GM18508 (cell line): ENCODE measurements around the gene CPLX3.
"Not testable (repeated sequence)": the region's sequence is repeated elsewhere in the genome, so short reads cannot be mapped to it uniquely, and the experiment has no call there.

Source experiments
- ATAC-seq: cut with Tn5 transposase; IDR thresholded peaks from one replicate; pipeline ENCODE4 v1.9.1; 2021; ENCODE audit warnings: moderate number of reproducible peaks; ENCODE audit not compliant: insufficient read depth, unreplicated experiment

Gene CPLX3, protein sequence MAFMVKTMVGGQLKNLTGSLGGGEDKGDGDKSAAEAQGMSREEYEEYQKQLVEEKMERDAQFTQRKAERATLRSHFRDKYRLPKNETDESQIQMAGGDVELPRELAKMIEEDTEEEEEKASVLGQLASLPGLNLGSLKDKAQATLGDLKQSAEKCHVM

DNA sequence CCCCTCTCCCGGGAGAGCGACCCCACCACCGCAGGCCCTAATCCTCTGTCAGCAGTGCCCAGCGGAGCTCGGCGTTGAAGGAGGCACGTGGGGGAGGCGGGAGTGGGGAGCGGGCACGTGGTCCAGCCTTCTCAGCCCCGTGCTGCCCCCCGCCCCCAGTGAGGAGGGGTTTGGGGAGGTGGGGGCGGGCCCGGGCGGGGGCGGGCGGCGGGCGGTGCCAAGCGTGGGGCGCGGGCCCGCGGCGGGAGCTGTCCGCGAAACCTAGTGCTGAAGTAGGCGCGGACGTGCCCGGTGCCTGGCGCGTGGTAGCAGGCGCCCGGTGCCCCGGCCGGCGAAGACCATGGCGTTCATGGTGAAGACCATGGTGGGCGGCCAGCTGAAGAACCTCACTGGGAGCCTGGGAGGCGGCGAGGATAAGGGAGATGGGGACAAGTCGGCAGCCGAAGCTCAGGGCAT, at the start of gene CPLX3:
Gene CPLX3, plus strand, starts transcription at position 264 of the 456 bp plus-strand sequence. Its CDS starts 77 bp downstream, at position 341.
- no peak for ATAC-seq

DNA sequence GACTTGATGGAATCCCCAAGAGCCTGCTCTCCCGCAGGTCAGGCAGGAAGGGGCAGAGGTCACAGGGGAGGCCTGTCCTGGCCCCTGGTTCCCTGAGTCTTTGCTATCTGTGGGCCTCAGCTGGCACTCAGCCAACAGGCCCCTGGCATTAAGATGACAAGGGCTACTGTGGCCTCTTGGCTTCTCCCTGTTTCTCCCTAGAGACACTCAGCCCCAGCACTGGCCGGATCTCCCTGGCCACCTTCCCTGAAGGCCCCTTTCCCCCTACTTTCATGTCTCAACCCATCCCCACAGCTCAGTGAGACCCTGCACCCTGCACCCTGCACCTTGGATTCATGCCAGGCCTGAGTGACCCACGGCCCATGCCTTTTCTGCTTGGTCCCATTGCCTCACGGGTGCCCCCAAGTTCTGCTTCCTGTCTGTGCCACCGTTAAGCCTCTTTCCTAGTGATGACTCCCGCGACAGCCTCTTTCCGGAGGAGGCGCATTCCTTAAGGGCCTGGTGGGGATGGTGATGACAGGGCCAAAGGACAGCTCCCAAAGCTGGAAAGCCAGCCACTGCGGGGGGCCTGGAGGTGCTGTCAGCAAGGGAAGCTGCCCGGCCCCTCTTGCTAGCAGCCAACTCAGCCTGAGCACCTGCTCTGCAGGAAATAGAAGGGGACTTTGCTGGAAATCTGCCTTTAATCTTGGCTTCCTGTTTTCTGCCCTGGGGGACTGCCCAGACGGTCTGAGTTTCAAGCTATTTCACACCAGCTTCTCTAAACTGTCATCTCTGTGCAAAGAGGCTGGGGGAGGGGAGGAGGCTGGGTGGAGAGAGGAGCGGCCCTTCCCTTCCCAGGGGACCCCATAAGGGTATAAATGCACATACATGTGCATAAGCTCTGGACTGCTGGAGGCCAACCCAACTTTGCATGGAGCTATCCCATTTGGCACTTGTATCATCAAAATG, 49.3 kb upstream of the CPLX3 start:
- ATAC-seq, result no peak

DNA sequence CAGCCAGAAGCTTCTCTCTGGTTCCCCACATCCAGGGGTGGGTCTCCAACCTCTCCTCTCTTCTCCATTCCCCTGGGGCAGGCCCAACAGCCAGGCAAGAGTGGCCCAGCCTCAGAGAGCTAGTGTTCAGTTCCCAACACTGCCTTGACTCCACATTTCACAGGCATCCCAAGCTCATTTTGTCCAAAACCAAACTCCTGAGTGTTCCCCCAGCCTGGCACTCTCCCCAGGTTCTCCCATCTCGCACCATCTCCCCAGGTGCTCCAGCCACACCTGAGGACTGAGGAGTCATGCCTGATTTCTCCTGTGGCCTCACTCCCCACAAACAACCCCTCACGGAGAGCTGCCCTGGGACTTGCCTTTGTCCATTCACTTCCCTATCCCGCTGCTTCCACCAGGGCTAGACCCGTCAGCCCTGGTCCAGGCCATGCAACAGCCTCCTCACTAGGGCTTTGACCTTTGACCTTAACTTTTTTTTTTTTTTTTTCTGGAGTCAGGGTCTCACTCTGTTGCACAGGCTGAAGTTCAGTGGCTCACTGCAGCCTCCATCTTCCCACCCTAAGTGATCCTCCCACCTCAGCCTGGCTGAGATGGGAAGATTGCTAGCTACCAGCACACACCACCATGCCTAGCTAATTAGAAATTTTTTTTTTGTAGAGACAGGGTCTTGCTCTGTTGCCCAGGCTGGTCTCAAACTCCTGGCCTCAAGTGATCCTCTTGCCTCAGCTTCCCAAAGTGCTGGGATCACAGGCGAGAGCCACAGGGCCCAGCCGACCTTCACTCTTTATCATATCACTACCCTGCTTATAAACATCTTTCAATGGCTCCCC, 48.4 kb upstream of the CPLX3 start:
- no peak for ATAC-seq

DNA sequence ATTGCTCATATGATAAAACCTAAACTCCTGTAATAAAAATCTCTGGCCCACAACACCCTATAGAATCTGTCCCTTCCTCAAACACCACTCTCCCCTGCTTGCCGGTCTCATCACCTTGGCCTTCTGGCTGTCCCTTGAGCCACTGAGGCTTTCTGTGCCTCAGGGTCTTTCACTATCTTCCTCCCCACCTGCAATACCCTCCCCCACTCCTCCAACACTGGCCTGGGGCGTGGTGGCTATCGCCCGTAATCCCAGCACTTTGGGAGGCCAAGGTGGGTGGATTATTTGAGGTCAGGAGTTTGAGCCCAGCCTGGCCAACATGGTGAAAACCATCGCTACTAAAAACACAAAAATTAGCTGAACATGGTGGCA, 47.8 kb upstream of the CPLX3 start:
- ATAC-seq, result no peak

DNA sequence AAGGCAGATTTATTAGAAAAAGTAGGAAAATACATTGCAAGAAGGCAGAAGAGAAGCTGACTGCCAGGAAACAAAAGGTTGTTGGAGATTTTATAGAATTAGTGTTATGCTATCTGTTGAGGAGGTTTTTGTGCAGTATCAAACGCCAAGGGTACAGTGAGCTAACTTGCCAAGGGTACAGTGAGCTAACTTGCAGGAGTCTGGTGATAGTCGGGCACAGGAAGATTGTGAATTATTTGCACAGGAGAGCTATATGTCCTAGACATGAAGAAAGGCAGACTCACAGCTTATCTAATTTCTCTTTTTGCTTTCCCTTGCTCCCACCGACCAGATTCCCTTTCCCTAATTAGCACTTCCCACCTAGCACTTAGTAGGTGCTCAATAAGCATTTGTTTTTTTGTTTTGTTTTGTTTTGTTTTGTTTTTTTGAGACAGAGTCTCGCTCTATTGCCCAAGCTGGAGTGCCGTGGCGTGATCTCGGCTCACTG, 47.2 kb upstream of the CPLX3 start:
- no peak for ATAC-seq

DNA sequence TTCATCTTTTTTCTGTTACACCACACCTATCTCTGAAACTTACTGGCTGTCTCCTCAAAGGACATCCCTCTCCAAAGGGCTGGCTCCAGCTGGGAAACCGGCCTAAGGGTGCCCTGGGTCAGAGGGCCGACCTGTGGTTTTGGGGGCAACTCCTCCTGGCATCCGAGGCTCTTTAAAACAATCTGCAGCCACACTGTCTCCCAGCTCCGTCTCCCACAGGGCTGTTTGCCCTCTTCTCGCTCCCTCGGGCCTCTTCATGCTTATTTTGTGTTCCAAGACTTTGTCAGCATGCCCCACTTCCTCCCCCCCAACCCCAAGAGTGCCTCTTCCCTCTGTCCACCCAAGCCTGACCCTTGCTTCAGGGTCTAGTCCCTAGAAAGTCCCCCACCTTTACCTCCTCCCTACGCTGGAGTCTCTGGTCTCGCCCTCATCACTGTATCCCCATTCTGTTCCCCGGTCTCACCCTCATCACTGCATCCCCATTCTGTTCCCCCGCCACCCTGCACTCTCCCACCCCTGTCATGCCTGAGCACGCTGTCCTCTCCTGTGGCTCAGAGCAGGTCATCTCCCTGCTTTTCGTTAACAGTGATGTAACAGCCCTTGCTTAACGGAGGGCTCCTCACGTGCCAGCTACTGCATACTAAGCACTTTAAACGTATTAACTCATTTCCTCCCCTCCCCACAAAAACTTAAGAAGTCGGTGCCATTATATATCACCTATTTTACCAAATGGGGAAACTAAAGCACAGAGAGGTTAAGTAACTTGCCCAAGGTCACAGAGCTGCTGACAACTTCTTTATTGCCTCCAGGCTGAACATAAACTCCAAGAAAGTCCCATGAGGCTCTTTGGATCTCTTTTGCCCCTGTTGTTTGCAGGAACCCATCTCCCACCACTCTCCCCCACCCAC, 45.6 kb upstream of the CPLX3 start:
- ATAC-seq, result no peak

DNA sequence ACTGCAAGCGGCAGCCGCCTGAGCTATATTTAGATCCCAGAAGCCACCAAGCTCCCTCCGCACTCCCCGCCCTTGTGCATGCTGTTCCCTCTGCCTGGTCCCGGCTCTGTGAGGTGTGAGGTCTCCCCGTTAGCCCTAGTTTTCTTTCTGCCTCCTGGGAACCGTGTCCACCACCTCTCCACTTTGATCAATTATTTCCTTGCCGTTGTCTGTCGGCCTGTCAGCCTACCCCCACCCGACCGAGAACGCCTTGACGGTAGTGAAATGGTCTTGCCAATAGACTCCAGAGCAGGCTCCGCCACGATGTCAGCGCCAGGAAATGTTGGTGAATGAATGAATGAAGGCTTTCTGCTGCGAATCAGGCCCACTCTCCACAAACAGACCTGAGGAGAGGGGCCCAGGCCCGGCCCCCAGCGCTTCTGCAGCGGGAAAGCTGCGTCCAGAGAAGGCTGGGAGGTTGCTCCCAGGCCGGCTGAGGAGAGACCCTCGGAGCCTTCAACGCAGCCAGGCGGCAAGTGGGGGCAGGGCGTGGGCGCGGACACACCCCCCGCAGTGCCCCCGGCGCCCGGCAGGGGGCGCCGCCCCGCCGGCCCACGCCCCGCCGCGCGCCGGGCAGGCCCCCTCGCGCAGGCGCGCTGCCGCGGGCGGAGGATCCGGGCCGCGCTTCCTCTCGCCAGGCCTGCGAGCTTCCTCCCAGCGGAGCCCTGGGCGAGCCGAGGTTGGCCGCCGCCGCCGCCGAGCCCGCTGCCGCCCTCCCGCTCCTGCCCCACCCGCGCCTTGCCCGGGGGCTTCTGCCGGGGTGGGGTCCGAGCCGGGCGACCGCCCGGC, 44.8 kb upstream of the CPLX3 start, which contains the start of gene CSK:
Gene CSK, plus strand, starts transcription at position 650 of the 828 bp plus-strand sequence. CDS start 16,218 bp downstream, outside the sequence.
- ATAC-seq, result no peak

DNA sequence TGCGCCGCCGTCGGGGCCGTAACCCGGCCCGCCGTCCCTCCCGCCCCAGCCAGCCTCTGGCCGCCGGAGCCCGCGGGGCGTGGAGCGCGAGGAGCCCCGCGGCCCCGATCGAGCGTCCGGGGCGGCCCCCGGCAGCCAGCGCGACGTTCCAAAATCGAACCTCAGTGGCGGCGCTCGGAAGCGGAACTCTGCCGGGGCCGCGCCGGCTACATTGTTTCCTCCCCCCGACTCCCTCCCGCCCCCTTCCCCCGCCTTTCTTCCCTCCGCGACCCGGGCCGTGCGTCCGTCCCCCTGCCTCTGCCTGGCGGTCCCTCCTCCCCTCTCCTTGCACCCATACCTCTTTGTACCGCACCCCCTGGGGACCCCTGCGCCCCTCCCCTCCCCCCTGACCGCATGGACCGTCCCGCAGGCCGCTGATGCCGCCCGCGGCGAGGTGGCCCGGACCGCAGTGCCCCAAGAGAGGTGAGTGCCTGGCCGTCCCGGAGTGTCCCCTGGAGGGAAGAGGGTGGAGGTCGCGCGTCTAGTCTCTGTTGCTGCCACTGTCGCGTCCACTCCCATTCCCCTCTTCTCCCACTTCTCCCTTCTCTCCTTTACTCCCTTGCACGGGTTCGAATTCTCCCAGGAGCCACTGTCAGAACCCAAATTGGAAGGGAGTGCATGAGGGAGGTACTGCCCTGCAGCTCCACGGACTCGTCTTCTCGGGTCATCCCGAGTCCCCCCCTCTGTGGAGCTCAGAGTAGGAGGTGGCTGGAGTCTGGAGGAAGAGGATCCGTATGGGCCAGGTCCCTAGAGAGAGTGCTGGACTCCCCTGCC, 44.0 kb upstream of the CPLX3 start:
- ATAC-seq, result no peak

DNA sequence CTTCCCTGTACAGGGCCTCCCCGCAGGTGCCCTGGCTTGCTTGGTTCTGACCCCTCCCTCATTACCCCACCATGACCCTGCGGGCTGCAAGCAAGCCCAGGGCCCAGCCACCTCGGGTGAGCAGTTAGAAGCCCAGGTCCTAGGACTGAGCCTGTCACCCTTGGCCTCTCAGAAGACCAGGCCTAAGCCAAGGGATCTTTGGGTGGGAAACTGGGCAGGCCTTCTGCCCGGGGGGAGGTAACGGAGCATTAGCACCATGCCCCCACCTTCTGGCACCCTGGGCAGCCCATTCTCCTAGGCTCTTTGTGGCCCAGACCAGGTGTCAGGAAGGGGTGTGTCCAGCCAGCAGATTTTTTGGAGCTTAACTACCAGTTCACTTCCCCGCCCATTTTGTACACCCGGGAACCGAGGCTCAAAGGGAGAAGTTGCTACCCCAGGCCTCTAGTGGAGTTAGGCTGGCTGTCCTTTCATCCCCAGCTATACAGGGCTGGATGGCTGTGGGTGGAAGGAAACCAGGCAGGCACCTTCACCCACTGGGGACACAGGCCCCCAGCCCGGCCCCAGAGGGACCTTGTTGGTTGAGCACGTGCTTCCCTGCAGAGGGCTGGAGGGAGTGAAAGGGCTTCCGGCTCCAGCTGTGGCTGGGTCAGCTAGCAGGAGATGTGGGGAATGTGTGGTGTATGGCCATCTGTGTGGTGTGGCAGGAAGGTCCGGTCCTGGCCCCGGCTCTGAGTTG, 43.2 kb upstream of the CPLX3 start:
- ATAC-seq, result no peak

DNA sequence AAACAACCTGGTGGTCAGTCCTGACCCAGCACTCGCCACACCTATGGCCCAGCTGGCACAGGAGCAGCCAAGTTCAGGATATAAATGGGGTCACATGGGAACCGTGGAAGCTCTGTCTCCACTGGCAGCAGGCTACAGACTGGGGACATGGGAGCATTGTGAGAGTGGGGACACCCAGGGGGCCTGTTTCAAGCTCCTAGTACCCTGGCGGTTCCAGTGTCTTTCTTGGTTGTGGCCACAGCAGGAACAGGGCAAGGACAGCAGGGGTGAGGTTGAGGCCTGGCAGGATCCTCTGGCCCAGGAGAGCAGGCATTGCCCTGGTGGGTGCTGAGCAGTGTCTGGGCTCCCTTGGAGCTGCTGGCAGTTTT, 42.6 kb upstream of the CPLX3 start:
- ATAC-seq, result no peak

DNA sequence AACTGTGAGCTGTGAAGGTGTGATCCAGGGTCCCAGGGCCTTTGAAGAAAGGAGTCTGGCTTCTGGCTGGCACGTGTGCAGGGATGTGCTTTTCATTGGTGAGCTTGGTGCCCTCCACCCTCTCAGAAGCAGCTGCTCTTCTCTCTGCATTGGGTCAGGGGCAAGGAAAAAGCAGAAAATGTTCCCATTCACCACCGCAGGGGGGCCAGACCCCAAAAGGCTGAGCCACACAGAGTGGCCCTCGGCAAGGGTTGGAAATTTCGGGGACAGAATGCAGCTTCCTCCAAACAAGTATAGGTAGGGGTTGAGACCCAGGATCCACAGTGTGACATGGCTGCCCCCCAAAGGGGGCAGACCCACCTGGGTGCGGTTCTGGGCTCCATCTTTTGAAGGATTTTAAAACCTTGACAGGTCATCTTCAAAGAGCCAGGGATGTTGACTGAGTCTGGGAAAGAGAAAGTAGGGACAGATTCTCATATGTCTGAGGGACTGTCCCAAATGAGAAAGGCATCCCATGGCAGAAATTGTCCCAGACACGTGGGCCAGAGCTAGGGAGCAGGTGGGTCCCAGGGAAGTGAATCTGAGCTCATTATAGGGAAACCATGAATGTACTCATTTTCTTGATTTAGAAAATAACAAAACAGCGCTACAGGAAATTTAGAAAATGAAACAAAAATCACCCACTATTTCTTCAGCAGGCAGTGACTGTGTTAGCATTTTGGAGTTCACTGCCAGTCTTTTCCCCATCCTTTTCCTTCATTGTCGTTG, 41.8 kb upstream of the CPLX3 start:
- no peak for ATAC-seq

DNA sequence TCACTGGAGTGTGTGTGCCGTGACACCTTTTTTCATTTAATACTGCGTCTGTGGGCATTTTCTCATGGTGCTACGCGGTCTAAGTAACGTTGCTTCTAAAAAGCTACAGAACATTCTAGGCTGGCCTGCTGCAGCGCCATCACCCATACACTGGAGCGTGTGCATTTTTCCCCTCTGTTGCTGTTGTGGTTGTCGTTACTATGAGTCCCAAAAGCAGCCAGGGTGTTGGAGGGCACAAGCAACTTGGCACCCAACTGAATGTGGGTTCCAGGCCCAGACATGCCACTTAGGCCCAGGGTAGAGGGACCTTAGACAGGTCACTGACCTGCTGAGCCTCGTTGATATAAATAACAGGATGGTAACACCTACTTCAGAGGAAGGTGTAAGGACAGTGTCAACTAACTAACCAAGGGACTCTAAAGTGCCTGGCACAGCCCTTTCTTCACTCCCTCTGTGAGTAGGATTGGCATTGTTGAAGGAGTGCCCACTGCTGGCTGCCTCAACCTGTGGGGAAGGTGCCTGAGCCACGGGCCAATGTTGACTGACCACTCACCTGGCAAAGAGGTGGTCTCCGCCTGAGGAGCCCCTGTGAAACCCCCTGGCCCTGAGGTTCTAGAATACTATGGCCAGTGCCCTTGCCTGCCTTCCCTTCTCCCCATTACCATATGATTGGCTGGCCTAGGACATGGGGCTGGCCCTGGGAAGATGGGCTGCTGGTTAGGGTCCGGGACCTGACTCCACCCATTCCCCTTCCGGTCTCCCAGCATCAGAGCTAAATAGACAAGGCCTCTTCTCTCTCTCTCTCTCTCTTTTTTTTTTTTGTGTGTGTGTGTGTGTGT, 41.0 kb upstream of the CPLX3 start:
- no peak for ATAC-seq

DNA sequence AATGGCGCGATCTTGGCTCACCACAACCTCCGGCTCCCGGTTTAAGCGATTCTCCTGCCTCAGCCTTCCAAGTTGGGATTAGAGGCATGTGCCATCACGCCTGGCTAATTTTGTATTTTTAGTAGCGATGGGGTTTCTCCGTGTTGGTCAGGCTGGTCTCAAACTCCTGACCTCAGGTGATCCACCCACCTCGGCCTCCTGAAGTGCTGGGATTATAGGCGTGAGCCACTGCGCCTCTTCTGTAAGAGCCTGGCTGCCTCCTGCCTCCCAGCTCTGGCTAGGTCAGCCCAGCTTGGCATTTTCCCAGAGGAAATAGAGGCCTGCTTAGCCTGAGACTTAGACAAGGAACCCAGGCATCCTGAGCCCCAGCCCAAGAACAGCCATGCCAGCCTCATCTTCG, 40.3 kb upstream of the CPLX3 start:
- not testable (repeated sequence) for ATAC-seq

DNA sequence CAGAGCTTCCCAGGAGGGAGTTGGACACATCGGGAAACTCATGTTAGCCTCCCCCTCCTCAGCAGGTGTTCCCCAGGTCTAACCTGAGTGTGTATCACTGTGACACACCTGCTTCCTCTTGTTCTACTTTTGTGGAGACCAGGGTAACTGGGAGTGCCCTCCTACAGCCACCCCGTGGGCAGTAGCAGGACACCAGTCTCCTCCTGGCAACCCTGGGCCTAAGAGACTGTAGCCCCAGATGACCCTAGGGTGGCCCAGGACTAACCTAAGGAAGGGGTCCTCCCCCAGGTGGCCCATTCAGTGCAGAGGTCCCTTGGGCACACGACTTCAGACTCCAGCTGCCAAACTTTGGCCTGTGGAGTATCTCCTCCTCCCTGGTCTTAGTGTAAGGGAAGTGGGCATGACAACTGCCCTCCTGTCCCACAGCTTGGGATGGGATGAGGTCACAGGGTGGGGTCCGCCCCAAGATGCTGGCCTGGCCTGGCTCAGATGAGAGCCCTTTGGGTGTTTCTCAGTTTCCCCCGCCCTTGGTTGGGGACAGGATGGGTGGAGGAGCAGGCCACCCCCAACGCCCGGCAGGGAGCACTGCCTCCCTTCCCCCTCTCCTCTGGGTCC, 39.8 kb upstream of the CPLX3 start:
- ATAC-seq, result no peak
